Testis (tissue), 3 donors: ENCODE results near the gene GRIK4. TPM values are rescaled to one million over a fixed set of nuclear protein-coding genes. Genes with fewer than 3 reads are reported as not detected.

Experiments used
- DNase-seq: peaks from one replicate; pipeline ENCODE4 v3.0.0-alpha.2; 2019
- H3K27ac ChIP-seq, 2 donors: fragments of 200-600 bp; sonication (generic); one replicate each; pipeline ENCODE4 v1.5.1; 2019
- H3K27me3 ChIP-seq: fragments of 200-600 bp; sonication (generic); one replicate; pipeline ENCODE4 v1.5.1; 2019
- H3K36me3 ChIP-seq: fragments of 200-600 bp; sonication (generic); one replicate; pipeline ENCODE4 v1.5.1; 2017; ENCODE audit warnings: low read depth; ENCODE audit errors: missing control alignments
- H3K4me1 ChIP-seq: fragments of 200-600 bp; sonication (generic); one replicate; pipeline ENCODE4 v1.5.1; 2019
- H3K4me3 ChIP-seq, 2 donors: fragments of 200-600 bp; sonication (generic); one replicate each; pipeline ENCODE4 v1.5.1; 2017 to 2019
- H3K9me3 ChIP-seq: fragments of 200-600 bp; sonication (generic); one replicate; pipeline ENCODE4 v1.5.1; 2017
- POLR2A ChIP-seq: fragments of 450-650 bp; IDR thresholded peaks from one replicate; pipeline ENCODE4 v1.6.1; 2017; ENCODE audit warnings: antibody characterized with exemption, mild to moderate bottlenecking, moderate library complexity
- WGBS, 2 donors: methylation state at CpG; one replicate each; pipeline ENCODE4 v1.1.5; 2018; 5-methylcytosine and 5-hydroxymethylcytosine counted together
- intact Hi-C: fragments of 100-400 bp; cut with DNase I; formaldehyde crosslinking; loops from one replicate; pipeline ENCODE4 v1.15.1; 2023; ENCODE audit warnings: low total_unique reads
- polyA plus RNA-seq: library from polyadenylated mRNA; stranded (reverse); fragments of 350-450 nt; fragmentation: Illumina TruSeq; extraction: RNeasy Lipid Tissue Mini Kit (QIAGEN cat#74804); gene quantifications from one replicate; pipeline ENCODE4 v1.2.3, GENCODE V29; 2014; ENCODE audit warnings: low read depth, low replicate concordance; ENCODE audit not compliant: insufficient read depth
- total RNA-seq, 2 donors: library from RNA; depleted of rRNA; stranded (reverse); fragments of >200 nt; gene quantifications; one replicate each; pipeline ENCODE4 v1.2.3, GENCODE V29; 2016
- TF ChIP-seq, protein P1 (sequence below), 3 experiments: fragments of 450-650 bp in 2 of 3; fragments of 200-600 bp in 1 of 3; sonication (generic) in 1 of 3; IDR thresholded peaks; one replicate each; pipeline ENCODE4 v1.5.1; 2016 to 2019; ENCODE audit warnings: antibody characterized with exemption in 3 of 3, mild to moderate bottlenecking in 2 of 3, moderate library complexity in 1 of 3

The GRIK4 gene
- total and polyA plus RNA-seq, 3 donors from 2014 or later: 2.6 to 3.0 (median 2.6) TPM

DNA sequence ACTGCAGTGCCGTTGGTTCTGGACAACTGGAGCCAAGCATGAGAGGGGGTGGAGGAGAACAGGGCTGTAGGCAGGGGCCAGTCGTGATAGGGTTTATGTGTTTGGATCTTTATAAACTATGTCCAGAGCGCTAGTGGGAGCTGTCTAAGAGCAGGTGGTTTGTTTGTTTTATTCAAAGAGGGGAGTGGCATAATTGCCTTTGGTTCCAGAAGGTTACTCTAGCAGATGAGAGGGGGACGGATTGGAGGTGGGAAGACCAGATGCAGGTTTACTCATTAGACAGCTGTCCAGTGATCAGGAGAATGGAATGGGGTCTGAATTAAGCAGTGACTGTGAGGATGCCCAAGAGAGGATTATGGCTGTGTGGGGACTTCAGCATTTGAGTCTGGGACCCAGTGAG lies 403.1 kb downstream of the GRIK4 start:
- Histone ChIP-seq H3K4me1 (no peaks in the 10 kb centered on the region), H3K4me3 (no peak overlapping the region), H3K27me3 (no peaks in the 10 kb centered on the region), H3K36me3 (no peaks in the 10 kb centered on the region), H3K27ac (no peak overlapping the region), H3K9me3 (no peaks in the 10 kb centered on the region)
- TF ChIP-seq POLR2A: no peak
- TF ChIP-seq, protein P1, sequence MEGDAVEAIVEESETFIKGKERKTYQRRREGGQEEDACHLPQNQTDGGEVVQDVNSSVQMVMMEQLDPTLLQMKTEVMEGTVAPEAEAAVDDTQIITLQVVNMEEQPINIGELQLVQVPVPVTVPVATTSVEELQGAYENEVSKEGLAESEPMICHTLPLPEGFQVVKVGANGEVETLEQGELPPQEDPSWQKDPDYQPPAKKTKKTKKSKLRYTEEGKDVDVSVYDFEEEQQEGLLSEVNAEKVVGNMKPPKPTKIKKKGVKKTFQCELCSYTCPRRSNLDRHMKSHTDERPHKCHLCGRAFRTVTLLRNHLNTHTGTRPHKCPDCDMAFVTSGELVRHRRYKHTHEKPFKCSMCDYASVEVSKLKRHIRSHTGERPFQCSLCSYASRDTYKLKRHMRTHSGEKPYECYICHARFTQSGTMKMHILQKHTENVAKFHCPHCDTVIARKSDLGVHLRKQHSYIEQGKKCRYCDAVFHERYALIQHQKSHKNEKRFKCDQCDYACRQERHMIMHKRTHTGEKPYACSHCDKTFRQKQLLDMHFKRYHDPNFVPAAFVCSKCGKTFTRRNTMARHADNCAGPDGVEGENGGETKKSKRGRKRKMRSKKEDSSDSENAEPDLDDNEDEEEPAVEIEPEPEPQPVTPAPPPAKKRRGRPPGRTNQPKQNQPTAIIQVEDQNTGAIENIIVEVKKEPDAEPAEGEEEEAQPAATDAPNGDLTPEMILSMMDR (IDR thresholded peaks at IDR 0.05): no peak
- intact Hi-C loops: no loop called here
- DNase-seq: no peak
- WGBS, 2 donors: 74 to 76% methylated on average over 4 of the region's 4 CpGs

DNA sequence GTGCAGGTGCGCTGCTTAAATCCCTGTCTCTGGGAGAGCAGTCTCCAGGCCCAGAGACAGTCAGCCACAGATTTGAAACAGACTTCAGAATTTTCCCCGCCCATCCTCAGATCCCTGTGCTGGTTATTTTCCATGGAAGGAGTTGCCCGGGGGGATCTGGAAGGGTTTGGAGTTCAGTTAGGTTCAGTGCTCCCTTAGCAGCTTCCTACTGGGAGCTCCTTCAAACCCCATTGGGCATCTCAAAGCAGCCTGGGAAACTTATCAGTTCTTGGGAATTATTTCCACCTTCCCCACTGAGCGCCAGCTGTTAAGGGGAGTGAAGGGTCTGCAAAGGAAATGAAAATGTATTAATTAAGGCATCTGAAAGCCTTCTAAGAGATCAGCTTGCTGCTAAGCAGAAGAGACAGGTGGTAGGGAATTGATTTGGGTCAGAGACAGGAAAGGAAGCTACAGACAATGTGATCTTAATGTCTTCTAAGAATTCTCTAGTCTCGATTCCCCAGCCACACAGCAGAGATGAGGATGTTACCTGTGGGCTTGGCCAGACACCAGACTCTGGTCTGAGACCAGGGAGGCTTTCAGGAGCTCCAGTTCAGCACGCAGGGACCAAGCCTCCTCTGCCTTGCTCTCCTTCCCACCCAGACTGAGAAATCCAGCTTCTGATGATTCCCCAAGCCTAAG lies 406.2 kb downstream of the GRIK4 start:
- H3K36me3 ChIP-seq: no peaks in the 10 kb centered on the region
- no peaks in the 10 kb centered on the region for H3K27me3 ChIP-seq
- no peak overlapping the region for H3K4me3 ChIP-seq
- no peak for TF ChIP-seq POLR2A
- TF ChIP-seq, protein P1 (IDR thresholded peaks at IDR 0.05): no peak
- H3K9me3 ChIP-seq: no peaks in the 10 kb centered on the region
- no peak overlapping the region for H3K27ac ChIP-seq
- no peak for DNase-seq
- no peaks in the 10 kb centered on the region for H3K4me1 ChIP-seq
- intact Hi-C loops: no loop called here
- 74 to 77% methylated on average over 6 of the region's 6 CpGs for WGBS, 2 donors

DNA sequence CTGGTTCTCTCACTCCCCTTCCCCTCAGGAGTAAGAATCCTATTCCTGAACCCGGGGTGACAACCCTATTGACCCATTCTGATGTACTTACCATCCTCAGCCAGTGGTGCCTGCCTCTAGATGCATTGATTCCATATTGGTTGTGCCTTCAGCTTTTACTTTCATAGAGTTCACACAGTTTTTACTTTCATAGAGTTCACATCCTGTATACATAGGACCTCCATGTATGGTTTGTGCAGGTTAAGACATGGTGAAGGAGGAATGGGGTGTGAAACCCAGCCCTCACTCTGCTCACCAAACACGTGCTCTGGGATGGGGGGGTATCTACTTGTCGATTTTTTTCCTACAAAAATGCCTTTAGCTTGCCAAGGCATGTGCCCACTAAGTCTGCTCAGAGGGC lies 406.7 kb downstream of the GRIK4 start:
- DNase-seq: no peak
- Histone ChIP-seq H3K27ac (no peak overlapping the region), H3K4me3 (no peak overlapping the region), H3K27me3 (no peaks in the 10 kb centered on the region), H3K4me1 (no peaks in the 10 kb centered on the region), H3K9me3 (no peaks in the 10 kb centered on the region), H3K36me3 (no peaks in the 10 kb centered on the region)
- TF ChIP-seq, protein P1 (IDR thresholded peaks at IDR 0.05): no peak
- TF ChIP-seq POLR2A: no peak
- 74 to 82% methylated on average over 3 of the region's 3 CpGs for WGBS, 2 donors
- intact Hi-C loops: no loop called here

DNA sequence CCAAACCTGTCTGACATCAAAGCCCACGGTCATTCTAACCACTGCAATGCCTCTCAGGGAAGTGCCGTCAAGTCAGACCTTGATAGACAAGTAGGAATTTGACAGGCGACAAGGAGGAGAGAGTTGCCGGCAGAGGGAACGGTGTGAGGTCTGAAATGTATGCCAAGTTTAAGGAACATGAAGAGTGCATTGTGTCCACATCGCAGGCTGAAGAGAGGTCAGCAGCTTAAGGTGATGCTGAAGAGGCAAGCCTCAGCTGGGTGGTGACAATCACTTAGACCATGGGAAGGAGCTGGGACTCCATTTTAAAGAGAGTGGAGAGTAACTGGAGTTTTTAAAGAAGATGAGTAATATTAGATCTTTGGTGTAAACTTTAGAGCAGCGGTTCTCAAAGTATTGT lies 407.5 kb downstream of the GRIK4 start:
- H3K27me3 ChIP-seq: no peaks in the 10 kb centered on the region

More for the DNA sequence above, 407.5 kb downstream of the GRIK4 start:
- no peaks in the 10 kb centered on the region for H3K4me1 ChIP-seq
- TF ChIP-seq, protein P1 (IDR thresholded peaks at IDR 0.05): no peak
- TF ChIP-seq POLR2A: no peak
- H3K4me3 ChIP-seq: no peak overlapping the region
- intact Hi-C loops: no loop called here
- WGBS, 2 donors: 79 to 82% methylated on average over 7 of the region's 7 CpGs
- H3K36me3 ChIP-seq: no peaks in the 10 kb centered on the region
- DNase-seq: no peak
- H3K27ac ChIP-seq: no peak overlapping the region
- H3K9me3 ChIP-seq: no peaks in the 10 kb centered on the region
